GM18520 (cell line): ENCODE measurements around the gene TAF1B.
"Not testable (repeated sequence)": the region's sequence is repeated elsewhere in the genome, so short reads cannot be mapped to it uniquely, and the experiment has no call there.

Experiments used
- ATAC-seq: cut with Tn5 transposase; IDR thresholded peaks from one replicate; pipeline ENCODE4 v1.9.1; 2021; ENCODE audit not compliant: unreplicated experiment

The TAF1B gene

DNA sequence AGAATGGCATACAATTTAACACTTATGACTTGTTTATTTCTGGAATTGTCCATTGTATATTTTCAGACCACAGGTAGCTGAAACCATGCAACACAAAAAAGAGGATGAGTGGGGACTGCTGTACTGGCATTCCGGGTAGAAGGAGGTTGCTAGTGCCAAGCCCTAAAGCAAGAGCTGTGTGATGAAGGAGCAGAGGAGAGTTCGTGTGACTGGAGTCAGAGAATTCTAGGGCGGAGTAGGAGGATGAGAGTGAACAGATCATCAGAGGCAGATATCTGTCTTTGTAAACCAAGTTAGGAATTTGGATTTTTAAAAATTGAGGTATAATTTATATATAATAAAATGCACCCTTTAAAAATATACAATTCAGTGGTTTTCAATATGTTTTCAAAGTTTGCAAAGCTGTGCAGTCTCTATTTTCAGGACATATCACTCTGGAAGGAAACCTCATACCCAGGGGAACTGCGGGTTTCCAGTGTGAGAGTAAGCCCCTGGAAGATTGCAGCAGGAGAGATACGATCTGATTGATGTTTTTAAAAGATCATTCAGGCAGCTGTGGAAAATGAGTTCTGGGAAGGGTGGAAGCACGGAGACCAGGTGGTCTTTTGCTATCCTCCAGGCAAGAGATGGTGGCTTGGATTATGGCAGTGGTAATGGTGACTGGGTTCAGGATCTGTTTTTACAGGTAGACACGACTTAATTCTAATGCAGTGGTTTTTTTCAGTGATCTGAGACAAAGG lies 36.4 kb downstream of the TAF1B start:
- ATAC-seq: no peak

DNA sequence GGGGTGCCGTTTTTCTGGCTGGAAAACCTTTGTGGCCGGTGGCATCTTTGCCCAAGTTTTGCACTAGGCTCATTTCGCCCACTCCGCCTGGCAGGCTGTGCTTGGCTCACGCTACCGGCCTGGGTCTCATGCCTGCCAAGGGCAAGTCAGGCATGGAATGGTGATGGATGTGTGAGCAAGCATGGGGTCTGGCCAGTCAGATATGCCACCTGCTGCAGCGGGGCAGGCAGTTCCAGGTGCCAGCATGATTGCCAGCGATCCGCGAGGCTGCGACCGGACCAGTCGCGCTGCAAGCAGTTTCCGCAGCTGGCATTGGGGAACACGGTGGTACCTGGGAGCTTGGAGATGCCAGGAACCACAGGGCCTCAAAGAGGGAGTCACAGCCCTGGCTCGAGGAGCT lies 40.6 kb downstream of the TAF1B start:
- ATAC-seq: no peak

DNA sequence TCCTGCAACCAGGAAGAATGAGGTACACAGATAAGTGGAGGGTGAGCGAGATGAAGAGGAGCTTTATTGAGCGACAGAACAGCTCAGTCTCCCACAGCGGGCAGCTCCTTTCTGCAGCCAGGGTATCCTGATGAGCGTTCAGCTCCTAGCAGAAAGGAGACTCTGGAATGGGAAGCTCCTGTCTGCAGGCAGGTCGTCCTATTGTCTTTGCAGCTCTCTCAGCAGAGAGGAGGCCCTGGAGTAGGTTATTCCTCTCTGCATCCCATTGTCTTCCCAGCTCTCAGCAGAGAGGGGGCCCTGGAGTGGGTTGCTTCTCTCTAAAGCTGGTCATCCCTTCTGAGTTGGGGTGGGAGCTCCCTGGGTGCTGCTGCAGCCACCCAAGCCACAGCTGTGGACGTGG lies 41.2 kb downstream of the TAF1B start:
- no peak for ATAC-seq

DNA sequence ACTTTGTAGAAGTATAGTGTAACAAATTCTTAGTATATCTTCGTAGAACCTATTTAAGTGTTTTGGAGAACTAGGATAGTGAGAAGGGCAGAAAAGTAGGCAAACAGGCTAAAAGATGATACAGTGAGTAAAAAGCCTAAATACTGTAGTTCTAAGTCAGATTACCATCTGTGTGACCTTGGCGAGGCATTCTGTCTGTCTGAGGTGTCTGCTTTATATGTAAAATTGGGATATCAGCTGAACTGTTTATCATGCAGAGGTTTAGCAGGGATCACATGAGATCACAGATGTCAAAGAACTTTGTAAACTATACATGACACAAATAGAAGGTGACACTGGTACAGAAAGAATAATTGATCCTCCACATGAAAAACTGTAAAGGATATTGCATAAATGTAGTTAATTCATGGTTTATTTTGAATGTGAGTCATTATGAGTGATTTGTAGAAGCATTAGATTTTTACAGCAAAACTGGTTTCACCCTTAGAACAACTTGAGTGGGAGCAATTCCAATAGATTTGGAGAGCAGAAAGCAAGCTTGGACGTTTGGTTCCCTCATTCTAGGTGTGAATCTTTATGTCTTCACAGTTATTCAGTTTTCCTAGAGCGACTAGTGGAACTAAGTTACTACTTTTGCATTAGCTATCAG lies 41.9 kb downstream of the TAF1B start:
- no peak for ATAC-seq

DNA sequence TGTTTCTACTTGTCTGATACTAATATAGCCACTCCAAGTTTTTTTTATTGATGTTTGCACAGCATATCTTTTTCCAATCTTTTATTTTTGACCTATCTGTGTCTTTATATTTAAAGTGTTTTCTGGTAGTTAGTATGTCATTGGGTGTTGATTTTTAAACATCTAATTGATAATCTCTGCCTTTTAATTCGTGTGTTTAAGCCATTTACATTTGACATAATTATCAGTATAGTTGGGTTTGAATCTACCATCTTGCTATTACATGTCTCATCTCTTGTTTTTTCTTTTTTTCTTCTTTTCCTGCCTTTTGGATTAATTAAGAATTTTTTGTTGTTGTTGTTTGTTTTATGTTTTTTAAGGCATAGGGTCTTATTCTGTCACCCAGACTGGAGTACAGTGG lies 44.2 kb downstream of the TAF1B start:
- no peak for ATAC-seq

DNA sequence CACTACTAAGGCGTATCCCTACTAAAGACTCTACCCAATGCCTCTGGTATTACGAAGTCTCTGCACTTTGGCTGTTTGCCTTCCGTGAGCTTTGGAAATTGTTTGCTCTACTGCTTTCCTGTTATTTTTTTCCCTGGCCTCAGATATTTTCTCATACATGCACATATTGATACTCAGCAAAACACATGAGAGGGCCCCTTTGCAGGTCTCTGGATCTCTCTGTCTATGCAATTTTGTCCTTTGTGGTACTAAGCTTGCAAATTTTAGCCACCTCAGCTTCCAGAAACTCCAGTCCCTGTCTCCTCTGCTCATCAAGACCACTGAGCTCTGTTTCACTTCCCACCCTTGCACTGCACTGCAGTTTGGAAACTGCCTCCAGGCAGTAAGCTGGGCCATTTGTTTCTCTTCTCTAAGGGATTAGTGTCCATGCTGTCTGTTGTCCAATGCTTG lies 46.6 kb downstream of the TAF1B start:
- ATAC-seq: no peak

DNA sequence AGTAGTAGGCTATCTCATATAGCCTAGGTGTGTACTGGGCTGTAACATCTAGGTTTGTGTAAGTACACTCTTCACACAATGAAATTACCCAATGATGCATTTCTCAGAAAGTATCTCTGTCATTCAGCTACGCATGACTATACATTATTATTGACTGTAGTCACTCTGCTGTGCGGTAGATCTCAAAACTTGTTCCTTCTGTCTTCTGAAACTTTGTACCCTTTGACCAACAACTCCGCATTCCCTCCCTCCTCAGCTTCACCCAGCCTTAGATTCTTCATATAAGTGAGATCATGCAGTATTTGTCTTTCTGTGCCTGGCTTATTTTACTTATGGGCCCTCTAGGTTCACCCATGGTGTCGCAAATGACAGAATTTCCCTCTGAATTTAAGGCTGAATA lies 49.0 kb downstream of the TAF1B start:
- ATAC-seq: no peak

DNA sequence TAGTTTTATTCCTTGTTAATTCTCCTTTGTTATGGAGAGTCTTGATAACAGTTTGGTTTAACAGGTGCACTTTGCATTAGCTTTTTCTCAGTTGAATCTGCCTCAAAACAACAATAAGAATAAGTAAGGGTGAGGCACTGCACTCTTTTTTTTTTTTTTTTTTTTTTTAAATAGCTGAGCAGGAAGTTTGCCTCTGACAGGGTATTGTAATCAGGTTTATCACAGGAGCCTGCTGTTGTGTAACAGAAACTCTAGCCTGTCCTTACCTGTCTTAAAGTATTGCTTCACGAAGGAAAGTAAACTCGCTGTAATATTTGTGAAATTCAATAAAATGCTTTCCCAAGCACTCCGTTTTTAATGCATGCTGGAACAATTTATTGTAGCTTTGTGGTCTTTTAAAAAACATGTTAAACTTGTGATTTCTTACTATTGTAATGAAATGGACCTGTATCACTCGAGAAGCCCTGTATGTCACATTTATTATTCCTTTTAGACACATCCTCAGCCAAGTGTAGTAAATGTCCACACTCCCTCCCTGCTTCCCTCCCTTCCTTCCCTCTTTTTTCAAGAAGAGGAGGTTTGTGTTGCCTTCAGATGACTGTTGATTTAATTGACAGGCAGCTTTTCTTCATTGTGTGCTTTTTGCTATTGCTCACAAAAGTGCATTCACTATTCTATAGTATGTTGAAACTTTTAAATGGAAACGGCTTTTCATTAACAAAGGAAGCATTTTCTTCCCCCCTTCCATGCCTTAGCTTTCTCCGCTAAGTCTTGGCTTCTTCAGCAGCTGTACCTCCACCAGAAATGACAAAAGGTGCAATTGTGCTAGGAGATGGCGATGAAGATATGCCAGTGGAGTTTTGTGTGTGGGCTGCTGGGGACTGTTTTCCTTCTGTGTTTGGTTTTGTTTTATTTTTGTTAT lies 52.7 kb downstream of the TAF1B start:
- no peak for ATAC-seq

DNA sequence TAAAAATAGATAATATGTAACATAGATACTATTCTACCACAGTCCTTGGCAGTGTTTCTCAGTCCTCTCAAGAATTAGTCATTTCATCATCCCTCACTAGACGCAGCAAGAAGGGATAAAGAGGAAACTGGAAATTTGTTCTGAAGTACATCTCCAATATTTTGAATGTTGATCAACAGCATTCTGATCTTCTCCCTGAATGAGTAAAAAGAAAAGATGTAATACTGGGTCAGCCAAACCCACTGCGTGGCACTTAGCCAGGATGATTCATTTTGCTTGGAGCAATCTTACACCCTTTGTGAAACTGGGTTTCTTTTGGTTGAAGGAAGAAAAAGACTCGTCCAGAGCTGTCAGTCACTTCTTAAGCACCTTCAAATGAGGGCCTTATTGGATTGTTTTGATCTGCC lies 54.1 kb downstream of the TAF1B start:
- peak; percentile 69 for ATAC-seq

DNA sequence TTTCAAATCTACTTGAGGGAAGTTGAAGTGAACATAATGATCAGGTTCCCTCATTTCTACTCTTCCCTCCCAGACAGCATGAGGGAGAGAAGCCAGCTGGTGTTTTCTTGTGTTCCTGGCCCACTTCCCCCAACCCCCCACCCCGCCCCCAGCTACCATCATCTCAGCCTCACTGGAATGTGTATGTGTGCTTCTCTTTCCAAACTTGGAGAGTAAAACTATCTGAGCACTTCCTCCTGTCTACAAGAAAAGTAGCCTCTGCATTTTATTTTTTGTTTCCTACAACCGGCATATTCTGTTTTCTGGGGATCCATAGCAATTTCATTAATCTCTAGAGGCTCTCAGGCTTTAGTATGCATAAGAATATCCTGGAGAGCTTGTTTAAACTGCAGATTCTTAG lies 54.6 kb downstream of the TAF1B start:
- no peak for ATAC-seq

DNA sequence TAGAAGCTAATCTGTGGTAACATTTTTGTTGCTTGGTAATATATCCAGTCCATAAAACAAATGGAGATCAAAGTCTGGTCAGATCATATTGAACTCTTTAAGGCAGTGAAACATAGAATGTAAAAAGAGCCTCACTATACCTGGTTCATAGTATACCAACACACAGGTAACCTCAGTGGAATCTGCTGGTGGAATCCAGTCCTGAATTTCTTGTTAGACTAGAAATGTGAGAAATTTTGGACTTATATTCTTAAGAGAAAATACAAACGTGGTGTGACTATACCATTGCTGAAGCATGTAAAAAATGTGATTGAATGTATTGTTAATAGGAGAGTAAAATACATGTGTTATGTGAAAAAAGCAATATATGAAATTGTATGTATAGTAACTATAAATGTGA lies 62.1 kb downstream of the TAF1B start:
- ATAC-seq: no peak

DNA sequence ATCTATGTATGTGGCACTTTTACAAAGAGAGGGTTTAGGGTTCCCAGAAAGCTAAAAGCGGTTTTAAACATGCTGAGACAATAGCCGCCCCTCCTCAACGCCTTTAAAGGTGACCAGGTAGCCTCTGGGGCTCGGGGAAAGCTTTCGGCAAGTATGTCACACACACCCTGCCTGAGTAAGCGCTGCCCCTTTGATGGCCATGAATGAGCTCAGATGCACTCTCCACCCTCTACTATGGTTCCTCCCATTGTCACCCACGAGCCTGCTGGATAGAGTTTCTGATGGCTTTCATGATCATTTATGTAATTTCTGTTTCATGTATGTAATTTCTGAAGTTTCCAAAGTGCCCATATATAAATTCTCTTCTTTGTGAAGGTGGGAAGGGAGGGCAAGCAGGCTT lies 64.1 kb downstream of the TAF1B start:
- no peak for ATAC-seq

DNA sequence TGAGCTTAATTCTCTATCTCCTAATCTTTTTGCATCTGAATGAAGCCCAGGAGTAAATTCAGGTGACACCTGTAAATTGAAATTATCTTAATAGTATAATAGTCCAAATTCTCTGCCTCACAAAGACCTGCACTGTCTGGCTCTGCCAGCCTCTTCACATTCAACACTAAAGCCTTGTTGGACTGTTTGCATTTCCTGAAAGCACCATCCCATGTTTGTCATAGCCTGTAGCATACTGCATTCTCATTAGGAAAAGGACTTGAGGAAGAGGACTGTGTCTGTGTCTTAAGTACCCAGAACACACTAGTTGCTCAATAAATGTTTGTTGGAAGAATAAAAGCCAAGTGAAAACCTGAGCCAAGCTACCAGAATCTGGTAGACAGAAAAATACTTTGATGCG lies 65.4 kb downstream of the TAF1B start:
- no peak for ATAC-seq

DNA sequence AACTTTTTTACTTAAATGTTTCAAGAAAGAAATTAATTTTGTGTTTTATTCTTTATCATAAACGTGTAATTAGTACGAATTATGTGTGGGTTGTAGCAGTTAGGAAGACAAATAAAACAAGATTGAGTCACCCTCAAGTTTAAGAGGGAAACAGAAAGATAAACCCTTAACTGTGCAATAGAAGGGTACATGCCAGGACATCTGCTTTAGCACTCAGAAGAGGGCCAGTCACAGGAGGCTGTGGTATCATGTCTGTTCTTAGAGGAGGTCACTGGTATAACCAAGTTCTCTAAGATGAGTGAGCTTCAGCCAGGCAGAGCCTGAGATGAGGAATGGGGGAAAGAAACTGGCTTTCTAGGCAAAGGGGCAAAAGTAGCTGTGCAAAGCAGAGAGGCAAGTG lies 65.8 kb downstream of the TAF1B start:
- no peak for ATAC-seq

DNA sequence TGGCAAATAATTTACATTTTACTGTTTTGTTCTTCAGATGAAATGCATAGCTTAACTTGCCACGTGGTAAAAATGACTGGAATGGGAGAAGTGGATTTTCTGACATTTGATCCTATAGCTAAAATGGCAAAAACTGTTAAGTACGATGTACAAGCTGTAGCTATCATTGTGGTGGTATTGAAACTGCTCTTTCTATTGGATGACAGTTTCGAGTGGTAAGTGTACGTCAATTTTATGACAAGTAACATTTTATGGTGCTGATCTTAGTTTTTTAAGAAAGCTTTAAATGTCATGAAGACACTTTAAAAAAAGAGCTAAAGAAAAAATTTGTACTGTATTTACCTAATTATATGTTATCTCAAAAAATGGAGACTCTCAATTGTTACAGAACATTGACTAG lies 67.4 kb downstream of the TAF1B start:
- ATAC-seq: no peak

DNA sequence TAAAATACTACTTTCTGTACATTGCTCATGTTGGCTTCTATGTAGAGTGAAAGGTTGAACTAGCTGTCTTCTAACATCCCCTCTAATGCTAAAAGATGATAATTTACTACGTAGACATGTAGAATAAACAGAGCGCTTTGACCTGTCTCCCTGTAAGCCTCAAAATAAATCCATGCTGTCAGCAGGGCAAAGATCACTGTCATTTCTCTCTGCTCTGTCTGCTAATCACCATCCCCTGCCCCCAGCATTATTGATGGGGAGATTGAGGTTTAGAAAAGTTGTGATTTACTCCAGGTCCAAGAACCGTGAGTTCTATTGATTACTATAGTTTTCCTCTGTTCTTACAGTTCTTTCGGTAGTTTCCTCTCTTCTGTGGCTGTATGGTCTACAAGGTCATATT lies 69.2 kb downstream of the TAF1B start:
- no peak for ATAC-seq

DNA sequence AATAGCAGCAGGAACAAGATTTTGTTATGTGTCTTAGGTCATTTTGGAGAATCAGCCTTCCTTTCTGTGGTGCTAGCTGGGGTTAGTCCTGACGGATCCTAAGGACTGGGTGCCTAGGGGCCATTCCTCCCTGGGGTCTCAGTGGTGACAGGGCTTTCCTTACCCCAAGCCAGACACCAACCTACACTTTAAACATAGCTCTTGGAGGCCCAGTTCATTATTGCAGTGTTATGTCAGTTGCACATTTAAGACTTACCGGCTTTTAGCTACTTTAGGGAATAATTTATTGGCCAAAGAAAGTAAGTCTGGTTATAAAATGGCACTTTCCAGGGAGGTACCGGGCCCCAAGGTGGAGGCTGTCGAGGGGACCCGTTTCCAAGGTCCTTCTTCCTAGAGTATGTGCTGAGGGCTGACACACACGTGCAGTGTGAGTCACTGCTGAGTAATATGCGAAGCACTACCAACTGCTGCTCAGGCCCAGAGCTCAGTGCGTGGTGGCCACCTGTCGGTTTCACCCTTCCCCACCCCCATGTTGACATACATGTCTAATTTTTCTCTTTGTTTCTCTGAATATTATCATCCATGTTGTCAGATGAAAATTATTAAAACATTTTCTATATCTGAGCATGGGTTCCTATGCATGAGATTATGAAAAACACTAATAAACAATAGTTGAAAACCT lies 71.3 kb downstream of the TAF1B start:
- ATAC-seq: peak; percentile 98

DNA sequence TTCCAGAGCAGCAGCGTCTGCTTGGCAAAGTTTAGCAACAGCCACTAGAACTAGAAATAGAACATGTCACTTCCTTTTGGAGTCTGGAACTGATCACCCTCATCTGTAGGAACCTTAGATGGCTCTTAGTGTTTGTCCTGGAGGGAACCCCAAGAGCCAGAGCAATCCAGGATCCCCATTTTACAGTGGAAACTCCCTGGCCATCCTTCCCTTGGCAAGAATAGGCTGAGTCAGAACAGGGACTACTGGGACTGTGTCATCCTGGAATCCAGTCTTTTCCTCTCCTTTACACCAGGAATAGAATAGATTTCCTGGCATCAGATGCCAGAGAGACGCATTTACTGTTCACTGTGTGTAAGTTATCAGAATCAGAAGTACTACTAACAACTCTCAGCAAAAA lies 75.0 kb downstream of the TAF1B start:
- no peak for ATAC-seq

DNA sequence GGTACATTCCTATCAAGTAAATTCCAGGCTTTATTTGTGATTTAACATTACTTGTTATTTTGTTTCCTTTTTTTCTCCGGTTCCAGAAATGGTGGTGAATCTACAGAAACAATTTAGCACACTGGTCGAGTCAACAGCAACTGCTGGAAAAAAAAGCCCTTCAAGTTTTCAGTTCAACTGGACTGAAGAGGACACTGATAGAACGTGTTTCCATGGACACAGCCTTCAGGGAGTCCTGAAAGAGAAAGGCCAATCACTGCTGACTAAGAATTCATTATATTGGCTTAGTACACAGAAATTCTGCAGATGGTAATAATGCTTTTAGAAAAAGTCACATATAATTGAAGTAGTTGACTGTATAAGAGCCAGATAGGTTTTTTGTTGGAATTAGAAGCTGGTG lies 76.2 kb downstream of the TAF1B start:
- no peak for ATAC-seq

DNA sequence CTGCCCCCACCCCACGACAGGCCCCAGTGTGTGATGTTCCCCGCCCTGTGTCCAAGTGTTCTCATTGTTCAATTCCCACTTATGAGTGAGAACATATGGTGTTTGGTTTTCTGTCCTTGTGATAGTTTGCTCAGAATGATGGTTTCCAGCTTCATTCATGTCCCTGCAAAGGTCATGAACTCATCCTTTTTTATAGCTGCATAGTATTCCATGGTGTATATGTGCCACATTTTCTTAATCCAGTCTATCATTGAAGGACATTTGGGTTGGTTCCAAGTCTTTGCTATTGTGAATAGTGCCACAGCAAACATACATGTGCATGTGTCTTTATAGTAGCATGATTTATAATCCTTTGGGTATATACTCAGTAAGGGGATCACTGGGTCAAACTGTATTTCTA lies 83.7 kb downstream of the TAF1B start:
- ATAC-seq: not testable (repeated sequence)

DNA sequence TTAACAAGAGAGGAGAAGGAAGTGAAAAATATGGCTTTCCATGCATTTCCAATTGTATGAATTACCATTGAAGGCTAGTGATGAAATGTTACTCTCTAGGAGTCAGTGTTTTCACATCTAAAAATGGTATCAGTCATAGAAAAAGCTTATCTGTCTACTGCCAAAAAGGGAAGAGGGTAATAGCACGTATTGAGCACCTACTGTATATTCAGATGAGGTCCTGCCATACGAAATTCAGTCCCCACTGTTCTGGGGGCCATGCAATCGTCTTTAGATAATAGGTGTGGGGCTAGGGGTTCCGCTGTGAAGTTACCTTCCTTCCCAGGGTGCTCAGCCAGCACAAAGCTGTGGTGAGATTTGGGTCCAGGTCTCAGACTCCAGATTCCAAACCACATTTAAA lies 94.0 kb downstream of the TAF1B start:
- ATAC-seq: no peak
